Chondrocyte (in vitro differentiated cells): ENCODE data around the gene TMEM225B. TPM values are rescaled to one million over a fixed set of nuclear protein-coding genes. Genes with fewer than 3 reads are reported as not detected.
"Not testable (repeated sequence)": the region's sequence is repeated elsewhere in the genome, so short reads cannot be mapped to it uniquely, and the experiment has no call there.

Source experiments
- DNase-seq: peaks from one replicate; pipeline ENCODE4 v3.0.0; 2021; ENCODE audit warnings: mixed read lengths, low spot score
- H3K27ac Mint-ChIP-seq: one replicate; pipeline ENCODE4 v1.8.0; 2021; ENCODE audit warnings: mild to moderate bottlenecking, moderate library complexity, mixed read lengths; ENCODE audit not compliant: unreplicated experiment
- H3K27me3 Mint-ChIP-seq: 2 replicates; pipeline ENCODE4 v1.8.0; 2021; ENCODE audit warnings: low read depth, mixed read lengths
- H3K36me3 Mint-ChIP-seq: 2 replicates; pipeline ENCODE4 v1.8.0; 2021; ENCODE audit warnings: low read depth, mixed read lengths
- H3K4me1 Mint-ChIP-seq: 2 replicates; pipeline ENCODE4 v1.8.0; 2021; ENCODE audit warnings: low read depth, mild to moderate bottlenecking, mixed read lengths
- H3K4me3 Mint-ChIP-seq: one replicate; pipeline ENCODE4 v1.8.0; 2021; ENCODE audit warnings: mild to moderate bottlenecking, moderate library complexity, mixed read lengths; ENCODE audit not compliant: unreplicated experiment
- H3K9me3 Mint-ChIP-seq: 2 replicates; pipeline ENCODE4 v1.8.0; 2021; ENCODE audit warnings: low read depth, mixed read lengths
- total RNA-seq: library from RNA; stranded (reverse); gene quantifications from 3 replicates; pipeline ENCODE4 v1.2.1, GENCODE V29; 2021
- TF ChIP-seq, protein P1 (sequence below): fragments of 200-600 bp; sonication (generic); IDR thresholded peaks from 2 replicates; pipeline ENCODE4 v1.5.0; 2021; ENCODE audit warnings: antibody characterized with exemption, mild to moderate bottlenecking, moderate library complexity

The TMEM225B gene
- total RNA-seq, 1 donor from 2014 or later, result 0.75 TPM

DNA sequence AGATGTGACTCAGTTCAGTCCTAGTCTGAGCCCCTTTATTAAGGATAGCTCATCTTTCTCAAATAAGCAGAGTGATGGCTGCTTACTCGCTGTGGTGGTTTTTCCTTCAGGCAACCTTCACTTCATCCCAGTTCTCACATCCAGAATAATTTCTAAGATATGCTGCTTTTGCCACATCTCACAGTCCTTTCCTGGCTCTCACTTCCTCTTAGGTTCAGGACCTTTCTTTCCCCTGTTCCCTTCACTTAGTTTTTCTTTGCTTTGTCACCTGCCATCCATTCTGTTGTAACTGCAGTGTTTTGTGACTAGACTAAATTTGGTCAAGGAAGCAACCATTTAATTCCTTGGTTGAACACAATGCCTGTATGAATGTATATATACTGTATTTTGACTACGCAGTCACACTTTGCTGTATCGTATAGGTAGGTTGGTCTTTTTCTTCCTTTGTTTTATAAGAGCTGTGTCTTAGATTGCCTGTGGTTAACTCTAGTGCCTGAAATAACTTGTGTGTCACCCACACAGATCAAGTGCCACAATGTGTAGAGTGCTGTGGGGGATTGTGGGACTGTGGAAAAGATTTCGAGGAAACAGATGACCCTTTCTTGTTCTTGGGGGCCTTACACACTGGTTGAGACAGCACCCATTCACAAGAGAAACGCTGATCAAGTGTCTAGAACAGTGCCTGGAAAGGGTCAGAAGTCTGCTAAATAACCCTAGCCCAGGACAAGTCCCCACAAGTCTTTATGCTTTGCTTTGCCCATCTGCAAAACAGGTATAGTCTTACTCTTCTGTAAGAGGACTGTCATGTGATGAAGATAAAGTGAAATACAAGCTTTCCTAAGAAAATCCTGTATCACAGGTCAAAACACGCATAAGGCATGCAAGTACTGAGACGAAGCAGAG lies 37.0 kb upstream of the TMEM225B start:
- no peaks in the 10 kb centered on the region for H3K27me3 Mint-ChIP-seq
- peaks cover 34% of the 10 kb centered on the region for H3K36me3 Mint-ChIP-seq
- H3K9me3 Mint-ChIP-seq, result no peaks in the 10 kb centered on the region
- peaks cover 60% of the 10 kb centered on the region for H3K4me1 Mint-ChIP-seq
- TF ChIP-seq, protein P1, sequence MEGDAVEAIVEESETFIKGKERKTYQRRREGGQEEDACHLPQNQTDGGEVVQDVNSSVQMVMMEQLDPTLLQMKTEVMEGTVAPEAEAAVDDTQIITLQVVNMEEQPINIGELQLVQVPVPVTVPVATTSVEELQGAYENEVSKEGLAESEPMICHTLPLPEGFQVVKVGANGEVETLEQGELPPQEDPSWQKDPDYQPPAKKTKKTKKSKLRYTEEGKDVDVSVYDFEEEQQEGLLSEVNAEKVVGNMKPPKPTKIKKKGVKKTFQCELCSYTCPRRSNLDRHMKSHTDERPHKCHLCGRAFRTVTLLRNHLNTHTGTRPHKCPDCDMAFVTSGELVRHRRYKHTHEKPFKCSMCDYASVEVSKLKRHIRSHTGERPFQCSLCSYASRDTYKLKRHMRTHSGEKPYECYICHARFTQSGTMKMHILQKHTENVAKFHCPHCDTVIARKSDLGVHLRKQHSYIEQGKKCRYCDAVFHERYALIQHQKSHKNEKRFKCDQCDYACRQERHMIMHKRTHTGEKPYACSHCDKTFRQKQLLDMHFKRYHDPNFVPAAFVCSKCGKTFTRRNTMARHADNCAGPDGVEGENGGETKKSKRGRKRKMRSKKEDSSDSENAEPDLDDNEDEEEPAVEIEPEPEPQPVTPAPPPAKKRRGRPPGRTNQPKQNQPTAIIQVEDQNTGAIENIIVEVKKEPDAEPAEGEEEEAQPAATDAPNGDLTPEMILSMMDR, result no peak
- DNase-seq, result no peak
- H3K4me3 Mint-ChIP-seq, result no peak overlapping the region
- H3K27ac Mint-ChIP-seq, result peak overlapping the region; percentile 74

DNA sequence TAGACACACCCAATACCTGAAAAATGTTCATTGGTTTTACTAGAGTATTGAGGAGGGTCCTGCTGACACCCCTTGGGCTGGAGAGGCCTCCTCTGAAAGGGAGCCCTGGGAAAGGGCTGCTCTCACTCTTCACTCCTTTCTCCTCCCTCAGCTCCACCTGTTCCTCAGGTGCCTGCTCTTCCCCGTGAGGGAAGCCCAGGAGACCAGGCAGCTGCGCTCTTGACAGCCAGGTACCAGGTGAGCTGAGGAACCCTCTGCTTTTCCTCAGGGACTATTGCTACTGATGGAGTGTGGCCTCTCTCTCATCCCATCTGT lies 36.4 kb upstream of the TMEM225B start:
- H3K36me3 Mint-ChIP-seq, result peaks cover 35% of the 10 kb centered on the region
- H3K9me3 Mint-ChIP-seq, result no peaks in the 10 kb centered on the region
- no peaks in the 10 kb centered on the region for H3K27me3 Mint-ChIP-seq
- TF ChIP-seq, protein P1, result no peak
- peak overlapping the region; percentile 99 for H3K27ac Mint-ChIP-seq
- DNase-seq, result no peak
- peaks cover 62% of the 10 kb centered on the region for H3K4me1 Mint-ChIP-seq
- H3K4me3 Mint-ChIP-seq, result no peak overlapping the region

DNA sequence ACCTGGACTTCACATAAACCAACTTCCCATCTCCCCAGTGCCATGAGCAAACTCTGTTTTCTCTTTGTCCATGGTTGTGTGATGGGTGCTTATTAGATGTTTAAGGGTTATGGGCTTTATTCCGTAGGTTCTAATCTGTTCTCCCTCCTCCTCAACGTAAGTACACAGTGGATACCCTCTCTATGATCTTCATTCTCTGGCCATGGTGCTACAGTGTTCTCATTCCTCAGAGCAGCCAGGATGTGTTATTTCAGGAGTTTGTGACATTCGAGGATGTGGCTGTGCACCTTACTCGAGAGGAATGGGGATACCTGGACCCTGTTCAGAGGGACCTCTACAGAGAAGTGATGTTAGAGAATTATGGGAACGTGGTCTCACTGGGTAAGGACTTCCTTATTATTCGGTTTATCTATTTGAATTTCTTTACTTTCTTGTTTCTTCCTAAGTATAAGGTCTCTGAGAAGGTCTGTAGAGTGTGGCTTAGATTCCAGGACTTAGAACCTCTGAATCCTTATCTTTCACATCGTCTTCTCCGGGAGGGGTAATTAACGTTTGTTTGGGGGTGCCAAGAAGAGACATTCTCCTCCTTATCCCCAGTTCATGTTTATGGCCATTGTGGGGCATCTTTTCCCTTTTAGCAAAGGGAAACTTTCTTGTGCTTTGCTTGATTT lies 35.8 kb upstream of the TMEM225B start:
- Mint-ChIP-seq H3K9me3 (no peaks in the 10 kb centered on the region), H3K27ac (peak overlapping the region; percentile 99), H3K36me3 (peaks cover 35% of the 10 kb centered on the region), H3K4me3 (peak overlapping the region; percentile 52), H3K4me1 (peaks cover 58% of the 10 kb centered on the region), H3K27me3 (no peaks in the 10 kb centered on the region)
- TF ChIP-seq, protein P1, result no peak
- no peak for DNase-seq

DNA sequence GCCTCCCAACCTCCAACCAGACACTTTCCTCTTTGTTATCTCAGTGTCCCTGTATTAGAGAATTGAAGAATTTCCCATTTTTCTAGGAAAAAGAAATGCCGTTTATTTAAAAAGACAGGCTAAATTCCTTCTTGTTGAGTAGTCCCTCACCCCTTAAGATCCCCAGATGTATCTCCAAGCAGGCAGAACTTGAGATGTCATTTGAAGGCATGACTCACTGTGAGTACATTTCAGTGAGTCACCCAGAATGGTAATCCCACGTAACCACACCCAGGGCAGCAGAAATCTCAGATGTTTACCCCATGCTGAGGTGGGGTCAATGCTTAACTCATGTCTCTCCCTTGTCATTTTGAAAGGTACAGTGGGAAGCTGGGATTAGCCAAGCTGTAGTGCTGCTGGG lies 35.2 kb upstream of the TMEM225B start:
- H3K27ac Mint-ChIP-seq, result peak overlapping the region; percentile 99
- peaks cover 53% of the 10 kb centered on the region for H3K4me1 Mint-ChIP-seq
- peak overlapping the region; percentile 52 for H3K4me3 Mint-ChIP-seq
- TF ChIP-seq, protein P1, result no peak
- no peak for DNase-seq
- peaks cover 39% of the 10 kb centered on the region for H3K36me3 Mint-ChIP-seq
- no peaks in the 10 kb centered on the region for H3K27me3 Mint-ChIP-seq
- H3K9me3 Mint-ChIP-seq, result no peaks in the 10 kb centered on the region

DNA sequence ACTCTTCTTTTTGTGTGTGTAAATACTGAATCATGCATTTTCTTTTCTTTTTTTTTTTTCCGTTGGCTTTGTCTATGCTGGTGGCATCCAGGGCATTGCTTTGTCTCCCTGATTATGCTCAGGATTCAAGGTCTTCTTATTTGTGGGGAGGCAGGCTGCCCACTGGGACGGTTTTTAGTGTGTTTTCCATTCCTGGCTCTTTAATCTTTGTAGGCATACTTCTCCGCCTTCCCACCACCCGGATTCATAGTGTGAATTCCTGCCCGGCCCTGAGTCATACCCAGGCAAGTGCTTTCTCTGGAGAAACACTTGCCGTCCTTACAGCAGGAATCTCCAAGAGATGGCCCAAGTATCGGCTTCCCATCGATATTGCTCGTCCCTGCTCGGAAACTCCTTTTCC lies 34.4 kb upstream of the TMEM225B start:
- H3K4me1 Mint-ChIP-seq, result peaks cover 50% of the 10 kb centered on the region
- H3K4me3 Mint-ChIP-seq, result peak overlapping the region; percentile 53
- H3K36me3 Mint-ChIP-seq, result peaks cover 39% of the 10 kb centered on the region
- H3K27ac Mint-ChIP-seq, result peak overlapping the region; percentile 99
- no peaks in the 10 kb centered on the region for H3K27me3 Mint-ChIP-seq
- TF ChIP-seq, protein P1, result no peak
- DNase-seq, result no peak
- no peaks in the 10 kb centered on the region for H3K9me3 Mint-ChIP-seq

DNA sequence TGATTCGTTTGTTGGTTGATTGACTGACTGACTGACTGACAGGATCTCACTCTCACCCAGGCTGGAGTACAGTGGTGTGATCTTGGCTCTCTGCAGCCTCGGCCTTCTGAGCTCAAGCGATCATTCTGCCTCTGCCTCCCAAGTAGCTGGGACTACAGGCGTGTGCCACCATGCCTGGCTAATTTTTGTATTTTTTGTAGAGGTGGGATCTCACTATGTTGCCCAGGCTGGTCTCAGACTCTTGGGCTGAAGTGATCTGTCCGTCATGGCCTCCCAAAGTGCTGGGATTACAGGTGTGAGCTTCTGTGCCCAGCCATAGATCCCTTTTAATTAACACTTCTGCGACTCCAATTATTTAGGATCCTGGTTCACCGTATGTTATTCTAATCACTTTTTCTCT lies 29.3 kb upstream of the TMEM225B start:
- not testable (repeated sequence) for DNase-seq, H3K9me3 Mint-ChIP-seq, H3K27me3 Mint-ChIP-seq, H3K27ac Mint-ChIP-seq, H3K4me3 Mint-ChIP-seq
- peaks cover 47% of the 10 kb centered on the region for H3K36me3 Mint-ChIP-seq
- peaks cover 14% of the 10 kb centered on the region for H3K4me1 Mint-ChIP-seq
